SK-N-MC (cell line): ENCODE data around the gene CLSTN1.

Experiments used
- DNase-seq: peaks from one replicate; pipeline ENCODE4 v3.0.0-alpha.2; 2011; ENCODE audit warnings: low read depth, low spot score
- H3K27ac ChIP-seq: fragments of 200-600 bp; sonication (generic); 2 replicates; pipeline ENCODE4 v1.5.1; 2016; ENCODE audit warnings: mixed run types
- H3K36me3 ChIP-seq: fragments of 200-600 bp; sonication (generic); 2 replicates; pipeline ENCODE4 v1.6.1; 2017; ENCODE audit warnings: antibody characterized with exemption, low read length, mixed read lengths; ENCODE audit not compliant: insufficient read depth
- H3K4me3 ChIP-seq: fragments of 200-600 bp; sonication (generic); 2 replicates; pipeline ENCODE4 v1.5.1; 2016
- H3K9ac ChIP-seq: fragments of 200-600 bp; sonication (generic); 2 replicates; pipeline ENCODE4 v1.8.0; 2017; ENCODE audit warnings: mixed run types, mixed read lengths; ENCODE audit not compliant: insufficient read length
- H3K9me3 ChIP-seq: fragments of 200-600 bp; sonication (generic); 2 replicates; pipeline ENCODE4 v1.6.1; 2017; ENCODE audit warnings: low read depth, mild to moderate bottlenecking, antibody characterized with exemption, low read length, moderate library complexity, mixed read lengths
- EZH2 ChIP-seq: fragments of 200-600 bp; sonication (generic); IDR thresholded peaks from one replicate; pipeline ENCODE4 v1.6.1; 2017; ENCODE audit warnings: antibody characterized with exemption
- FOXP2 ChIP-seq: optimal IDR thresholded peaks from 2 replicates; pipeline ENCODE3; 2011; ENCODE audit warnings: mild to moderate bottlenecking, moderate library complexity; ENCODE audit not compliant: insufficient read depth; ENCODE audit errors: extremely low read length, control extremely low read depth
- POLR2AphosphoS5 ChIP-seq: IDR thresholded peaks from 2 replicates; pipeline ENCODE4 v1.6.1; 2012; ENCODE audit warnings: mild to moderate bottlenecking, low read depth, low read length, borderline replicate concordance

CLSTN1 gene

GRCh38 chr1:9746651-9747050 lies 77.1 kb downstream of the CLSTN1 start:
- Histone ChIP-seq H3K9ac (no peak overlapping the region), H3K4me3 (no peak overlapping the region), H3K27ac (no peak overlapping the region), H3K36me3 (peaks cover 41% of the 10 kb centered on the region), H3K9me3 (no peaks in the 10 kb centered on the region)
- no peak for DNase-seq
- no peak for TF ChIP-seq POLR2AphosphoS5

- DNase-seq: no peak
- no peak overlapping the region for H3K4me3 ChIP-seq
- H3K27ac ChIP-seq: no peak overlapping the region
- H3K36me3 ChIP-seq: peaks cover 40% of the 10 kb centered on the region
- TF ChIP-seq EZH2 (no peak), POLR2AphosphoS5 (no peak), FOXP2 (no peak)
- H3K9me3 ChIP-seq: no peaks in the 10 kb centered on the region
- H3K9ac ChIP-seq: no peak overlapping the region
Measured at GRCh38 chr1:9746211-9746610, 77.6 kb downstream of the CLSTN1 start.

- no peak for TF ChIP-seq FOXP2
- TF ChIP-seq POLR2AphosphoS5: no peak
- TF ChIP-seq EZH2: no peak
- DNase-seq: no peak
- Histone ChIP-seq H3K9ac (no peak overlapping the region), H3K36me3 (peaks cover 42% of the 10 kb centered on the region), H3K9me3 (no peaks in the 10 kb centered on the region), H3K27ac (no peak overlapping the region), H3K4me3 (no peak overlapping the region)
Measured at GRCh38 chr1:9744106-9744799, 79.5 kb downstream of the CLSTN1 start.

- Histone ChIP-seq H3K9me3 (no peaks in the 10 kb centered on the region), H3K27ac (no peak overlapping the region), H3K36me3 (peaks cover 68% of the 10 kb centered on the region), H3K4me3 (no peak overlapping the region), H3K9ac (no peak overlapping the region)
- TF ChIP-seq POLR2AphosphoS5 (no peak), FOXP2 (no peak), EZH2 (no peak)
- DNase-seq: no peak
Measured at GRCh38 chr1:9737671-9738070, 86.1 kb downstream of the CLSTN1 start.

- no peak for DNase-seq
- Histone ChIP-seq H3K9me3 (no peaks in the 10 kb centered on the region), H3K9ac (no peak overlapping the region), H3K36me3 (peaks cover 72% of the 10 kb centered on the region), H3K4me3 (no peak overlapping the region), H3K27ac (no peak overlapping the region)
- TF ChIP-seq POLR2AphosphoS5 (no peak), EZH2 (no peak), FOXP2 (no peak)
Measured at GRCh38 chr1:9737057-9737456, 86.7 kb downstream of the CLSTN1 start.

GRCh38 chr1:9736241-9736640 lies 87.5 kb downstream of the CLSTN1 start:
- DNase-seq: no peak
- Histone ChIP-seq H3K9ac (no peak overlapping the region), H3K27ac (no peak overlapping the region), H3K36me3 (peaks cover 74% of the 10 kb centered on the region), H3K9me3 (no peaks in the 10 kb centered on the region), H3K4me3 (no peak overlapping the region)
- TF ChIP-seq FOXP2 (no peak), EZH2 (no peak), POLR2AphosphoS5 (no peak)

- H3K27ac ChIP-seq: no peak overlapping the region
- DNase-seq: no peak
- peaks cover 74% of the 10 kb centered on the region for H3K36me3 ChIP-seq
- no peak overlapping the region for H3K4me3 ChIP-seq
- TF ChIP-seq POLR2AphosphoS5: no peak
- TF ChIP-seq FOXP2: no peak
- TF ChIP-seq EZH2: no peak
- no peaks in the 10 kb centered on the region for H3K9me3 ChIP-seq
- H3K9ac ChIP-seq: no peak overlapping the region
Measured at GRCh38 chr1:9735800-9736199, 88.0 kb downstream of the CLSTN1 start.

- Histone ChIP-seq H3K27ac (no peak overlapping the region), H3K4me3 (no peak overlapping the region), H3K9me3 (no peaks in the 10 kb centered on the region), H3K9ac (no peak overlapping the region), H3K36me3 (peaks cover 73% of the 10 kb centered on the region)
- DNase-seq: no peak
- TF ChIP-seq FOXP2 (no peak), EZH2 (no peak), POLR2AphosphoS5 (no peak)
Measured at GRCh38 chr1:9733160-9733789, 90.5 kb downstream of the CLSTN1 start.
